ENCODE data around the gene RNF149.
A peak's percentile ranks its signal among the peaks of the same experiment; 100 is the strongest.

The RNF149 gene

DNA sequence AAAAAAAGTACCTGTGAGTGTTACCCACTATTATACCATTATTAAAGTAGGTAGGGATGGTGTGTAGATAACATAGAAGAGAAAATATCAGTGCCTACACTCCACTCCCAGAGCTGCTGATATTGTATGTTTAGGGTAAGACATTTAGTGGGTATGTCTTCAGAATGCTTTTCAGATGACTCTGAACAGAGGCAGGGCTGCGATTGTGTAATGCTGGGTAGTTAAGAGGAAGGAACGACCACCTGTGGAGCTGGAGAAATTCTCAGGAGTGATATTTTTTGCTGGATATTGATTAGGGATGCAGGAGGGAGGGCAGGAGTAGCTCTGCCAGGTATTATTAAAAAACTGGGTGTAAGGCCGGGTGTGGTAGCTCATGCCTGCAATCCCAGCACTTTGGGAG is 53.0 kb downstream of the RNF149 start:
- H3K4me2 ChIP-seq (ENCODE audit: low read depth, low read length, poor library complexity, severe bottlenecking) = no peak overlapping the region
- no peak overlapping the region for H3K9ac ChIP-seq (ENCODE audit: low read length)
- peaks cover 3% of the 10 kb centered on the region; the same call in 1 of the 2 replicates for H4K20me1 ChIP-seq (ENCODE audit: low read depth, low read length)
- no peak for TF ChIP-seq EZH2phosphoT487 (conservative IDR thresholded peaks at IDR 0.05; ENCODE audit: low read length)
- 0 out of 2 replicates have a peak, but pooled peaks cover 2% of the 10 kb centered on the region for H3F3A ChIP-seq (ENCODE audit: insufficient read depth)
- no peaks in the 10 kb centered on the region for H3K9me2 ChIP-seq (replicated peaks; ENCODE audit: insufficient read depth, low read length)
- no peak overlapping the region for H3K27ac ChIP-seq (ENCODE audit: low read depth, low read length)
- H3K4me3 ChIP-seq (ENCODE audit: insufficient read depth, low read length, poor library complexity, severe bottlenecking) = no peak overlapping the region
- H3K36me3 ChIP-seq (ENCODE audit: low read length) = no peaks in the 10 kb centered on the region; the same call in none of the 2 replicates
- no peaks in the 10 kb centered on the region for H3K27me3 ChIP-seq (ENCODE audit: low read length)
- H2AFZ ChIP-seq (ENCODE audit: low read depth, low read length, severe bottlenecking) = no peak overlapping the region
- no peaks in the 10 kb centered on the region for H3K9me3 ChIP-seq (ENCODE audit: insufficient read depth, low read length)
- peaks cover 44% of the 10 kb centered on the region for H3K79me2 ChIP-seq (ENCODE audit: insufficient read depth, low read length)

DNA sequence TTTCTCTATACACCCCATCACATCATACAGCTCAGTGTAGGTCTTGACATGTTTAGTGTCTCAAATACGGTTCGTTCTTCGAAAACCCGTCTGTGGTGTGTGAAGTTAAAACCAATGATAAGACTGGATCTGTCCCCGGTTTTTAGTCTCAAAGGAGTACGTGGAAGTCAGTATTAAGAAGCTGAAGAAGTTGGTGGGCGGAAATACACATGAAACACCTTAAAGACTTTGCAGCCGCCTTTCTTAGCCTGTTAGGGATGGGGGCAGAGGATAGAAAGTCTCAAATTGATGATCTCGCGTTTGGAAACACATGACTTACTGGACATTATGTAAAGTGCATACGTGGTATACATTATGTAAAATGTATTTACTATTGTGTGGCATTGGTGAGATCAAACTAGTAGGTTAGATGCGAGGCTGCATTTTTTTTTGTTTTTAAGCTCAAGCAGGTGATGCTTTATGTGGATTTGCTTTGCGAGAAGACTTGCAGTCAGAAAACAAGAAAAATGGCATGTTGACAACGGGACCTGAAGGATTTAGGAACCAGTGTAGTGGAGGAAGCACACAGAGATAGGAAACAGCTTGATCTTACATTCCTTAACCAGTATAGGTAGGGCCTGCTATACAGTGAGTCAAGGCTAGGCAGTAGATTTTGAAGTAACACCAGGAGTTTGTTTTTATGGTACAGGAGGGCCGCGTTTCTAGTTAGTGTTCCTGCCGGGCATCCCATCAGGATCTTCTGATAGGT is 54.6 kb downstream of the RNF149 start:
- H3K4me2 ChIP-seq (ENCODE audit: low read depth, low read length, poor library complexity, severe bottlenecking) = peak overlapping the region; percentile 87
- H3K27me3 ChIP-seq (ENCODE audit: low read length) = no peaks in the 10 kb centered on the region
- H3K4me3 ChIP-seq (ENCODE audit: insufficient read depth, low read length, poor library complexity, severe bottlenecking) = peak overlapping the region; percentile 92
- peaks cover 3% of the 10 kb centered on the region; the same call in 1 of the 2 replicates for H4K20me1 ChIP-seq (ENCODE audit: low read depth, low read length)
- H3K27ac ChIP-seq (ENCODE audit: low read depth, low read length) = peak overlapping the region; percentile 76; the same call in 1 of the 2 replicates
- peak overlapping the region; percentile 98 for H3K9ac ChIP-seq (ENCODE audit: low read length)
- 0 out of 2 replicates have a peak, but pooled peaks cover 2% of the 10 kb centered on the region for H3F3A ChIP-seq (ENCODE audit: insufficient read depth)
- H3K79me2 ChIP-seq (ENCODE audit: insufficient read depth, low read length) = peaks cover 44% of the 10 kb centered on the region
- no peaks in the 10 kb centered on the region for H3K9me3 ChIP-seq (ENCODE audit: insufficient read depth, low read length)
- no peak for TF ChIP-seq EZH2phosphoT487 (conservative IDR thresholded peaks at IDR 0.05; ENCODE audit: low read length)
- TF ChIP-seq, protein P1, sequence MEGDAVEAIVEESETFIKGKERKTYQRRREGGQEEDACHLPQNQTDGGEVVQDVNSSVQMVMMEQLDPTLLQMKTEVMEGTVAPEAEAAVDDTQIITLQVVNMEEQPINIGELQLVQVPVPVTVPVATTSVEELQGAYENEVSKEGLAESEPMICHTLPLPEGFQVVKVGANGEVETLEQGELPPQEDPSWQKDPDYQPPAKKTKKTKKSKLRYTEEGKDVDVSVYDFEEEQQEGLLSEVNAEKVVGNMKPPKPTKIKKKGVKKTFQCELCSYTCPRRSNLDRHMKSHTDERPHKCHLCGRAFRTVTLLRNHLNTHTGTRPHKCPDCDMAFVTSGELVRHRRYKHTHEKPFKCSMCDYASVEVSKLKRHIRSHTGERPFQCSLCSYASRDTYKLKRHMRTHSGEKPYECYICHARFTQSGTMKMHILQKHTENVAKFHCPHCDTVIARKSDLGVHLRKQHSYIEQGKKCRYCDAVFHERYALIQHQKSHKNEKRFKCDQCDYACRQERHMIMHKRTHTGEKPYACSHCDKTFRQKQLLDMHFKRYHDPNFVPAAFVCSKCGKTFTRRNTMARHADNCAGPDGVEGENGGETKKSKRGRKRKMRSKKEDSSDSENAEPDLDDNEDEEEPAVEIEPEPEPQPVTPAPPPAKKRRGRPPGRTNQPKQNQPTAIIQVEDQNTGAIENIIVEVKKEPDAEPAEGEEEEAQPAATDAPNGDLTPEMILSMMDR (IDR thresholded peaks at IDR 0.05; ENCODE audit: insufficient read depth, low read length, poor library complexity, severe bottlenecking) = no peak
- H2AFZ ChIP-seq (ENCODE audit: low read depth, low read length, severe bottlenecking) = no peak overlapping the region
- H3K36me3 ChIP-seq (ENCODE audit: low read length) = no peaks in the 10 kb centered on the region; the same call in 1 of the 2 replicates
- H3K9me2 ChIP-seq (replicated peaks; ENCODE audit: insufficient read depth, low read length) = no peaks in the 10 kb centered on the region

DNA sequence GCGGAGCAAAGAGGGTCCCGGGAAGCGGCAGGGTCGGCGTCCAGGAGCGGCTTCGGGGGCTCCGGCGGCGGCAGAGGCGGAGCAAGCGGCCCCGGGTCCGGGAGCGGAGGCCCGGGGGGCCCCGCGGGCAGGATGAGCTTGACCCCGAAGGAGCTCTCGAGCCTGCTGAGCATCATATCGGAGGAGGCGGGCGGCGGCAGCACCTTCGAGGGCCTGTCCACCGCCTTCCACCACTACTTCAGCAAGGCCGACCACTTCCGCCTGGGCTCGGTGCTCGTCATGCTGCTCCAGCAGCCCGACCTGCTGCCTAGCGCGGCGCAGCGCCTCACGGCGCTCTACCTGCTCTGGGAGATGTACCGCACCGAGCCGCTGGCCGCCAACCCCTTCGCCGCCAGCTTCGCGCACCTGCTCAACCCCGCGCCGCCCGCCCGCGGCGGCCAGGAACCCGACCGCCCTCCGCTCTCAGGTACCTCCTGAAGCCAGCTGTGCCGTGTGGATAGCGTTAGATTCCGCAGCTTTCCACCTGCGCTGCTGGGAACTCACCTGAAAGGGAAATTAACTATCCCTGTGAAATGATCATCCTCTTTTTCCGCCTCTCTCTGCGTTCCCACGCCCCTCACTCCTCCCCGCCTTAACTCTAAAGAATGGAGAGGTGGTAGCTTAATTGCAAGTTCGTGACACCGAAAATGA is 55.3 kb downstream of the RNF149 start:
- Histone ChIP-seq H3K4me3 (ENCODE audit: insufficient read depth, low read length, poor library complexity, severe bottlenecking) (peak overlapping the region; percentile 92), H2AFZ (ENCODE audit: low read depth, low read length, severe bottlenecking) (peak overlapping the region; percentile 91), H3K9me3 (ENCODE audit: insufficient read depth, low read length) (no peaks in the 10 kb centered on the region), H3K27ac (ENCODE audit: low read depth, low read length) (peak overlapping the region; percentile 76), H4K20me1 (ENCODE audit: low read depth, low read length) (peaks cover 3% of the 10 kb centered on the region; the same call in 1 of the 2 replicates), H3K9ac (ENCODE audit: low read length) (peak overlapping the region; percentile 98), H3K4me2 (ENCODE audit: low read depth, low read length, poor library complexity, severe bottlenecking) (peak overlapping the region; percentile 87), H3K79me2 (ENCODE audit: insufficient read depth, low read length) (peaks cover 44% of the 10 kb centered on the region), H3F3A (ENCODE audit: insufficient read depth) (0 out of 2 replicates have a peak, but pooled peaks cover 2% of the 10 kb centered on the region), H3K36me3 (ENCODE audit: low read length) (no peaks in the 10 kb centered on the region), H3K27me3 (ENCODE audit: low read length) (no peaks in the 10 kb centered on the region), H3K9me2 (replicated peaks; ENCODE audit: insufficient read depth, low read length) (no peaks in the 10 kb centered on the region)
- no peak for TF ChIP-seq EZH2phosphoT487 (conservative IDR thresholded peaks at IDR 0.05; ENCODE audit: low read length)
- TF ChIP-seq, protein P1 (IDR thresholded peaks at IDR 0.05; ENCODE audit: insufficient read depth, low read length, poor library complexity, severe bottlenecking) = no peak
